Fibroblast of lung (primary cell): ENCODE results near the gene OR2AT4. TPM values are rescaled to one million over a fixed set of nuclear protein-coding genes. Genes with fewer than 3 reads are reported as not detected.

Experiments
- DNase-seq, 2 donors: peaks; one replicate each; pipeline versions ENCODE4 v3.0.0 to v3.0.0-alpha.2; 2010; ENCODE audit warnings: low read depth in 2 of 2
- H2AFZ ChIP-seq: 2 replicates; pipeline ENCODE4 v1.5.1; 2012; ENCODE audit warnings: low read length, control low read depth, inconsistent platforms
- H3K27ac ChIP-seq: 2 replicates; pipeline ENCODE4 v1.5.1; 2011; ENCODE audit warnings: low read length, control low read depth; ENCODE audit not compliant: insufficient read depth
- H3K27me3 ChIP-seq: 2 replicates; pipeline ENCODE4 v1.5.1; 2011; ENCODE audit warnings: mild to moderate bottlenecking, low read length; ENCODE audit not compliant: control insufficient read depth, insufficient read depth
- H3K36me3 ChIP-seq: 2 replicates; pipeline ENCODE4 v1.5.1; 2011; ENCODE audit warnings: low read length; ENCODE audit not compliant: control insufficient read depth, insufficient read depth
- H3K4me1 ChIP-seq: 2 replicates; pipeline ENCODE4 v1.5.1; 2011; ENCODE audit warnings: low read length; ENCODE audit not compliant: control insufficient read depth, insufficient read depth; ENCODE audit errors: extremely low read depth
- H3K4me2 ChIP-seq: 2 replicates; pipeline ENCODE4 v1.5.1; 2011; ENCODE audit warnings: low read length, control low read depth; ENCODE audit not compliant: insufficient read depth; ENCODE audit errors: extremely low read depth
- H3K4me3 ChIP-seq, 4 experiments: fragments of 200-600 bp in 1 of 4; sonication (generic) in 1 of 4; replicated peaks in 1 of 4; 2 replicates each; pipeline ENCODE4 v1.5.1; 2011 to 2016; ENCODE audit warnings: low read length in 4 of 4, low read depth in 3 of 4, mild to moderate bottlenecking in 3 of 4, control low read depth in 2 of 4, inconsistent platforms in 1 of 4, mixed read lengths in 1 of 4; ENCODE audit not compliant: insufficient read depth in 1 of 4; ENCODE audit errors: control extremely low read depth in 1 of 4
- H3K79me2 ChIP-seq: 2 replicates; pipeline ENCODE4 v1.5.1; 2012; ENCODE audit warnings: mild to moderate bottlenecking, low read length, inconsistent platforms; ENCODE audit not compliant: control insufficient read depth, insufficient read depth
- H3K9ac ChIP-seq: 2 replicates; pipeline ENCODE4 v1.5.1; 2011; ENCODE audit warnings: mild to moderate bottlenecking, low read length, control low read depth; ENCODE audit not compliant: insufficient read depth
- H3K9me3 ChIP-seq: 2 replicates; pipeline ENCODE4 v1.5.1; 2012; ENCODE audit warnings: low read depth, low read length; ENCODE audit not compliant: control insufficient read depth, insufficient read depth
- H4K20me1 ChIP-seq: 2 replicates; pipeline ENCODE4 v1.5.1; 2011; ENCODE audit warnings: low read length; ENCODE audit not compliant: control insufficient read depth, insufficient read depth; ENCODE audit errors: extremely low read depth
- EZH2 ChIP-seq: IDR thresholded peaks from 2 replicates; pipeline ENCODE4 v1.5.1; 2012; ENCODE audit warnings: low read length, control low read depth, mild to moderate bottlenecking; ENCODE audit errors: missing control alignments
- polyA plus RNA-seq, 2 donors: library from polyadenylated mRNA; depleted of rRNA in 1 of 2; stranded (reverse) in 1 of 2; unstranded in 1 of 2; fragments of >200 nt; gene quantifications; 2 replicates each; pipeline ENCODE4 v1.2.1, GENCODE V29; 2011 to 2012; ENCODE audit warnings: missing spikeins in 1 of 2
- total RNA-seq: library from RNA; depleted of rRNA; stranded (reverse); fragments of >200 nt; gene quantifications from 2 replicates; pipeline ENCODE4 v1.2.1, GENCODE V29; 2014
- TF ChIP-seq, protein P1 (sequence below), 2 donors: IDR thresholded peaks in 1 of 2; conservative IDR thresholded peaks in 1 of 2; 1 replicate in 1 of 2; 2 replicates in 1 of 2; pipeline ENCODE4 v1.5.1; 2011 to 2012; ENCODE audit warnings: low read length in 2 of 2, control low read depth in 1 of 2, inconsistent platforms in 1 of 2, low read depth in 1 of 2, mild to moderate bottlenecking in 1 of 2

The OR2AT4 gene
- total and polyA plus RNA-seq, 2 donors (not counting 1 experiment from before 2014, with no cell fraction given): not detected

DNA sequence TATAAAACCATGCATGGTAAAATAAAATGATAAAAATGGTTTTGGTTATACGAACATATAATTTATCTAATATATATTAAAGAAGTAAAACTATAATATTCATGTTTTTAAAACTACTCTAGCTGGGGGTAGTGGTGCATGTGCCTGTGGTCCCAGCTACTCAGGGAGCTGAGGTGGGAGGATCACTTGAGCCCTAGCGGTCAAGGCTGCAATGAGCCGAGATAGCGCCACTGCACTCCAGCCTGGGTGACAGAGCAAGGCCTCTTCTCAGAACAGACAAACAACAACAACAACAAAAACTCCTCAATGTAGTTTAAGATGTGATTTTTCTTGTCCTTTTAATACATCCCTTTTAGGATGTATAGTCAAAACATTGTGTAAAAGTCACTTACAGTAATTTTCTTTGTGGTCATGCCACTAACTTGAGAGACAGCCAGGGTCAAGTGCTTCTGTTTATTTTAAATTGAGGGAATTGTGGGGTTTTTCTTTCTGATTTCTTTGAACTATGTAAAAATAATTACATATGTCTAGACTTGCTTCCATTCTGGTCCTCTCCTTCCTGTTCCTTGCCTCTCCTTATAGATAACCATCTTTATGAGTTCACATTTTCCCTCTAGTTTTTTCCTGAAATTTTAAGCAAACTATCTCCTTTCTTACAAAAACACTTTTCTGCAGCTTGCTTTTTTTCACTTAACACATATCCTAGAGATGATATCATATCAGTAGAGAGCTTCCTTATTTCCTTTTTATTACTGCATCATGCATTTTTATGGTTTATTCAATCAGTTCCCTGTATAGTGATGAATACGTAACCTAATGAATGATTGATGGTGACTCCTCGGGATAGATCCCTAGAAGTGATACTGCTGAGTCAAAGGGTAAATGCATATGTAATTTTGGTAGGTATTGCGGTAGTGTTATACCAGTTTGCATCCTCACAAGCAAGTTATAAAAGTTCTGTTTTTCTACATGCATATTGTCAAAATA, 9.1 kb downstream of the OR2AT4 start:
- no peak overlapping the region for H3K9ac ChIP-seq
- H4K20me1 ChIP-seq: peaks cover 1% of the 10 kb centered on the region
- no peaks in the 10 kb centered on the region for H3K36me3 ChIP-seq
- no peak overlapping the region for H2AFZ ChIP-seq
- peaks cover 12% of the 10 kb centered on the region for H3K27me3 ChIP-seq
- no peaks in the 10 kb centered on the region for H3K9me3 ChIP-seq
- DNase-seq: no peak
- TF ChIP-seq, protein P1, sequence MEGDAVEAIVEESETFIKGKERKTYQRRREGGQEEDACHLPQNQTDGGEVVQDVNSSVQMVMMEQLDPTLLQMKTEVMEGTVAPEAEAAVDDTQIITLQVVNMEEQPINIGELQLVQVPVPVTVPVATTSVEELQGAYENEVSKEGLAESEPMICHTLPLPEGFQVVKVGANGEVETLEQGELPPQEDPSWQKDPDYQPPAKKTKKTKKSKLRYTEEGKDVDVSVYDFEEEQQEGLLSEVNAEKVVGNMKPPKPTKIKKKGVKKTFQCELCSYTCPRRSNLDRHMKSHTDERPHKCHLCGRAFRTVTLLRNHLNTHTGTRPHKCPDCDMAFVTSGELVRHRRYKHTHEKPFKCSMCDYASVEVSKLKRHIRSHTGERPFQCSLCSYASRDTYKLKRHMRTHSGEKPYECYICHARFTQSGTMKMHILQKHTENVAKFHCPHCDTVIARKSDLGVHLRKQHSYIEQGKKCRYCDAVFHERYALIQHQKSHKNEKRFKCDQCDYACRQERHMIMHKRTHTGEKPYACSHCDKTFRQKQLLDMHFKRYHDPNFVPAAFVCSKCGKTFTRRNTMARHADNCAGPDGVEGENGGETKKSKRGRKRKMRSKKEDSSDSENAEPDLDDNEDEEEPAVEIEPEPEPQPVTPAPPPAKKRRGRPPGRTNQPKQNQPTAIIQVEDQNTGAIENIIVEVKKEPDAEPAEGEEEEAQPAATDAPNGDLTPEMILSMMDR (conservative IDR thresholded peaks at IDR 0.05 in 1 of 2, IDR thresholded peaks at IDR 0.05 in 1 of 2; ENCODE audit: low read depth in 1 of 2, low read length in 2 of 2): no peak
- TF ChIP-seq EZH2: no peak
- no peaks in the 10 kb centered on the region for H3K4me1 ChIP-seq
- no peaks in the 10 kb centered on the region for H3K79me2 ChIP-seq
- H3K4me3 ChIP-seq: no peak overlapping the region
- H3K27ac ChIP-seq: no peak overlapping the region
- H3K4me2 ChIP-seq: no peak overlapping the region

DNA sequence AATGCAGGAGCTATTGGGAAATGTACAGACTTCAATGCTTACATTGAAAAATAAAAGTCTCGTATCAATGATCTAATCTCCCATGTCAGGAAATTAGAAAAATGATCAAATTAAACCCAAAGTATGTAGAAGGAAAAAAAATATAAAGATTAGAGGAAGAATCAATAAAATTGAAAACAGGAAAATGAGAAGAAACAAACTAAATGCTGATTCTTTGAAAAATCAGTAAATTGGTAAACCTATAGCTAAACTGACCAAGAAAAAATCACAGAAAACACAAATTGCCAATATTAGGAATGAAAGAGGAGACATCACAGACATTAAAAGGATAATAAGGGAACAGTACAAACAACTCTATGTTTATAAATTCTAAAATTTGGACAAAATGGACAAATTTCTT, 11.8 kb downstream of the OR2AT4 start:
- Histone ChIP-seq H3K4me2 (no peak overlapping the region), H3K4me3 (no peak overlapping the region), H3K4me1 (no peaks in the 10 kb centered on the region), H3K27ac (no peak overlapping the region), H3K36me3 (no peaks in the 10 kb centered on the region), H3K27me3 (peaks cover 10% of the 10 kb centered on the region), H3K79me2 (no peaks in the 10 kb centered on the region), H3K9me3 (no peaks in the 10 kb centered on the region), H3K9ac (no peak overlapping the region), H2AFZ (no peak overlapping the region), H4K20me1 (peaks cover 1% of the 10 kb centered on the region)
- DNase-seq: no peak
- TF ChIP-seq, protein P1 (conservative IDR thresholded peaks at IDR 0.05 in 1 of 2, IDR thresholded peaks at IDR 0.05 in 1 of 2; ENCODE audit: low read depth in 1 of 2, low read length in 2 of 2): no peak
- no peak for TF ChIP-seq EZH2

DNA sequence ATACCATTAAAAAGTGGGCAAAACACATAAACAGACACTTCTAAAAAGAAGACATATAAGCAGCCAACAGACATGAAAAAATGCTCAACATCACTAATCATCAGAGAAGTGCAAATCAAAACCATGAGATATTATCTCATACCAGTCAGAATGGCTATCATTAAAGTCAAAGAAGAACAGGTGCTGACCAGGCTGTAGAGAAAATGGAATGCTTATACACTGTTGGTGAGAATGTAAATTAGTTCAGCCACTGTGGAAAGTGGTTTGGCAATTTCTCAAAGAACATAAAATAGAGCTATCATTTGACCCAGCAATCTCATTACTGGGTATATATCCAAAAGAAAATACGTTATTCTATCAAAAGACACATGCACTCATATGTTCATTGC, 13.5 kb downstream of the OR2AT4 start:
- no peaks in the 10 kb centered on the region for H3K79me2 ChIP-seq
- H3K9me3 ChIP-seq: no peaks in the 10 kb centered on the region
- peaks cover 2% of the 10 kb centered on the region for H3K27me3 ChIP-seq
- no peaks in the 10 kb centered on the region for H3K36me3 ChIP-seq
- no peaks in the 10 kb centered on the region for H3K4me1 ChIP-seq
- H3K9ac ChIP-seq: no peak overlapping the region
- no peak overlapping the region for H2AFZ ChIP-seq
- H3K4me2 ChIP-seq: no peak overlapping the region
- peaks cover 1% of the 10 kb centered on the region for H4K20me1 ChIP-seq
- no peak overlapping the region for H3K27ac ChIP-seq
- TF ChIP-seq, protein P1 (conservative IDR thresholded peaks at IDR 0.05 in 1 of 2, IDR thresholded peaks at IDR 0.05 in 1 of 2; ENCODE audit: low read depth in 1 of 2, low read length in 2 of 2): no peak
- TF ChIP-seq EZH2: no peak
- H3K4me3 ChIP-seq: no peak overlapping the region
- no peak for DNase-seq
